AG10803 (cell line): ENCODE measurements around the gene STAB1.

Experiments used
- DNase-seq: peaks from one replicate; pipeline ENCODE4 v3.0.0; 2010; ENCODE audit warnings: low read depth
- H3K4me3 ChIP-seq: 2 replicates; pipeline ENCODE4 v1.5.1; 2011; ENCODE audit warnings: mild to moderate bottlenecking, low read length, control low read depth
- TF ChIP-seq, protein P1 (sequence below): conservative IDR thresholded peaks from 2 replicates; pipeline ENCODE4 v1.5.1; 2011; ENCODE audit warnings: mild to moderate bottlenecking, low read length, control low read depth, inconsistent platforms

The STAB1 gene

DNA sequence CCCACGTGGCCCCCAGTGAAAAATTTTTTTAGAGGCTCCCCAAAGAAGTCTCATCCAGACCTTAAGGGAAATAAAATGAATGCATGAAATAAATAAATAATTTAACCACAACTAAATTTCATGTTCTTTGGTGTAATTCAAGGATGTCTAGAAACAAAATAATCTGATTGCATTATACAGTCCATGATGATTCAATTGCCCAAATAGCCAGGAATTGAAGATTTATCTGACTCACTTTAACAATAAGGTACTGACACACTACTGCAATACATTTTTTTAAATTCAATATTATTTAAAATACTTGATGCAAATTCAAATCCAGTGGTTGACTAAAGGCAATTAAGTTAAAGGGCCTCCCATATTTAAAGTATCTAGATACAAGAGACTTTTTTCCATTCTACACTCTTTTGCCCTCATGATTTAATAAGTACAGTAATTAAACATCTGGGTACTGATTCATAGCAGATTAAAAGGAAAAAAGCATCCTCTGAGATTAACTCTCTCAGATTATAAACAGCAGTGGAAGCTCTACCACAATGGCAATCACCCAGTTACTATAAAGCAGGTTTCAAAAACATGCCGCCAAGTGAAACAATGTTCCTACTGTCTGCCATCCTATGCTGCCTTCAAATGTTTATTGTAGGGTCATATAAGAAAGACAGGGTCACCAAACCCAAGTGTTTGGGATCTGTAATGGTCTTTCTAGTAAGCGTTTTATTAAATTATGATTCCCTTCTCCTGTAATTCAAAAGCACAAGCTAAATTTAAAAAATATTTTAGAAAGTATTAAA is 51.2 kb downstream of the STAB1 start:
- TF ChIP-seq, protein P1, sequence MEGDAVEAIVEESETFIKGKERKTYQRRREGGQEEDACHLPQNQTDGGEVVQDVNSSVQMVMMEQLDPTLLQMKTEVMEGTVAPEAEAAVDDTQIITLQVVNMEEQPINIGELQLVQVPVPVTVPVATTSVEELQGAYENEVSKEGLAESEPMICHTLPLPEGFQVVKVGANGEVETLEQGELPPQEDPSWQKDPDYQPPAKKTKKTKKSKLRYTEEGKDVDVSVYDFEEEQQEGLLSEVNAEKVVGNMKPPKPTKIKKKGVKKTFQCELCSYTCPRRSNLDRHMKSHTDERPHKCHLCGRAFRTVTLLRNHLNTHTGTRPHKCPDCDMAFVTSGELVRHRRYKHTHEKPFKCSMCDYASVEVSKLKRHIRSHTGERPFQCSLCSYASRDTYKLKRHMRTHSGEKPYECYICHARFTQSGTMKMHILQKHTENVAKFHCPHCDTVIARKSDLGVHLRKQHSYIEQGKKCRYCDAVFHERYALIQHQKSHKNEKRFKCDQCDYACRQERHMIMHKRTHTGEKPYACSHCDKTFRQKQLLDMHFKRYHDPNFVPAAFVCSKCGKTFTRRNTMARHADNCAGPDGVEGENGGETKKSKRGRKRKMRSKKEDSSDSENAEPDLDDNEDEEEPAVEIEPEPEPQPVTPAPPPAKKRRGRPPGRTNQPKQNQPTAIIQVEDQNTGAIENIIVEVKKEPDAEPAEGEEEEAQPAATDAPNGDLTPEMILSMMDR: no peak
- DNase-seq: peak; percentile 27
- no peak overlapping the region for H3K4me3 ChIP-seq

DNA sequence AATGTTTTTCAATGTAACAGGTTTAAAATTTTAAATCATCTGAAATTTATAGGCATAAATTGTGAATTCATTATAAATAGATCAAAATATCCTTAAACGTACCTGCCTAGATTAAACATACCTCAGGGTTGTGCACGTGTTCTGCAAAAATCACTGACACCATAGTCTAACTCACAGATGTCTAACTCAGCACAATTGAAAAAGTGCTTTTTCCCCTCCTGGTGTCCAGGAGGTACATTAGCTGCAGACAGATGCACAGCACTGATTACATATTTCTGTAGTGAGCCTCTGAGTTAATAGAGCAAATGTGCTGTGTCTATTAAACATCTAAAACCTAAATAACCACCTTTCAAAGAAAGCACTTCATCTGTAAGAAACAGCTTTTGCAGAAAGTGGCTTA is 52.0 kb downstream of the STAB1 start:
- H3K4me3 ChIP-seq: no peak overlapping the region
- TF ChIP-seq, protein P1: no peak
- no peak for DNase-seq

DNA sequence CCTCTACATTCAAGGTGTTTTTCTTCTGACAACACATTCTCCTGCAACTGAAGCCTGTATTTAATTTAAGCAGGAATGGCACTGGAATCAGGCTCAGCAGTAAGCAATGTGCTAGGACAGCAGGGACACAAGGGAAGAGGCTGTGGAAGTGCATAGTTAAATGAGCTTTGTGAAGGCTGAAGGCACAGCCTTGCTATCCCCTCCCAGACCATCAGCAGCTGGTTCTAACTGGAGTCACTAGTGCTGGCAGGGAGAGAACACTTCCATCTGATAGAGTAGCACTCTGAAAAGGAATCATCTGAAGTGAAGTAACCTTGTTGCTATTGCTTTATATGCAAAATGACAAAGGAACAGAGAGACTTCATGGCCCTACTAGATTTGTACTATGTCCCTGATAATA is 56.0 kb downstream of the STAB1 start:
- H3K4me3 ChIP-seq: no peak overlapping the region
- TF ChIP-seq, protein P1: no peak
- DNase-seq: no peak

DNA sequence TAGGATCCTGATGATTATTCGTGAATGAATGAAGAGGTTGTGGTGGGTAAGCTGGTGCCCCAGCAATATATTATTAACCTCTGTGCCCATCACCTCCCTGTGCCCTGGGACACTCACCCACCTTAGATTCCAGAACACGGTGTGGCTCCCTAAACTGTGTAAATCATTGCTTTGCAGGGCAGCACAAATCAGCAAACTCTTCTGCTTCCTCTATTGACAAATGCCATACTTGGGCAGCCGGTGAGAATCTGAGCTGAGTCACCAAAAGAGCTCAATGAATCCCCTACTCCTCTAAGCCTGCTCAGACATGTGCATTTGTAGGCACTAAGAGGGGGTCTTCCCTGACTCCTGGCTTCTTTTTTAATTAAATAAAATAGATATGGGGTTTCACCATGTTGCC is 57.0 kb downstream of the STAB1 start:
- TF ChIP-seq, protein P1: no peak
- no peak for DNase-seq
- no peak overlapping the region for H3K4me3 ChIP-seq

DNA sequence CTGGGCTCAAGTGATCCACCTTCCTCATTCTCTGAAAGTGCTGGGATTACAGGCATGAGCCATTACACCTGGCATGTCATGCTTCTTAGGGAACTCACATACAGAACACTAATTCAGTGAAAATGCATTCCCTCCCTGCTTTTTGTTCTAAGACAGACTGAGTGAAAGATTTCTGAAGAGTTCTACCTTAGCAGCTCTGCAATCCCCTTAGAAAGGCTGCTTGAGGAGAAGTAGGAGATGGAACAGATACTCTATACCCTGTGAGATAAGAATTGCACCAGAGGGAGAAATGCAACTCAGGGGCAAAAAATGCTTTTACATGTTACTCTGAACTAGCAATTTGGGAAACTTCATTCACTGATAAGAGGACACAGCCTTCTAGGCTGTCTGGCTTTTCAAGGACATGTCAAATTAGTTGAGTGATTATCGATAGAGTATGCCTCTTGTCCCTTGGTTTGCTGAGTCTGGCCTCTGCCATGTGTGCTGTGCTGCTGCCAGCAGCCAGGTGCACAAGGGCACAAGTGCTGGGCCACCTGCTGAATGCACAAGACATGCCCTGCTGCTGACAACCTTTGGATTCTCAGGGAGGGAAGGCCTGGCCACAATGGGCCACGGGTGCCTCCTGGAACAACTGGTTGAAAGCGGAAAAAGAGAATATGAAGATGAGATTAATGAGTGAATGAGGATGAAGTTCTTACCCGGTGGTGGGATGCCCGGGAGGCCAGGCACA is 59.1 kb downstream of the STAB1 start:
- TF ChIP-seq, protein P1: no peak
- DNase-seq: no peak
- no peak overlapping the region for H3K4me3 ChIP-seq

DNA sequence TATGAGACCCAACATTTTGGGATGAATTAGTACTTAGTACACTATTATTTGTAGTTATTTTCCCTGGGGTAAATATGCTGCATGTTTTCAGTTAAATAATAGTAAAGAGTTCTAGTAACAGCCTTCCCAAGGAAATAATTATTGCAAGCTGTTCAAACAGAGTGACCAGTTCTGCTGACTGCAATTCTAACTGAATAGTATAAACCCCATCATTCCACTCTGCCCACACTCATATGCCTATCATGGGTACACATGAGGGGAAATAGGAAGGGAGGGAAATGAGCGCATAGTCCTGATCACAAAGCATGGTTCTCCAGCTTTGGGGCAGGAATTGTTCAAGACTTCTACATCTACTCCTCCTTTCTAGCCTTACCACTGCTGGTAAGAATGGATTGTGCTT is 59.9 kb downstream of the STAB1 start:
- no peak for DNase-seq
- TF ChIP-seq, protein P1: no peak
- H3K4me3 ChIP-seq: no peak overlapping the region
